RCC 7860 (cell line): ENCODE results near the gene ACSF3.
"Not testable (repeated sequence)": the region's sequence is repeated elsewhere in the genome, so short reads cannot be mapped to it uniquely, and the experiment has no call there.

Experiments
- DNase-seq: peaks from one replicate; pipeline ENCODE4 v3.0.0-alpha.2; 2015; ENCODE audit warnings: low spot score
- FAIRE-seq: peaks from 2 replicates; lab custom pipeline; 2012; peaks lifted over from hg19 to GRCh38; lab: Jason Lieb, UNC

ACSF3 gene

GRCh38 chr16:89156740-89157645 is 63.3 kb downstream of the ACSF3 start:
- no peak for FAIRE-seq
- DNase-seq = no peak

GRCh38 chr16:89157778-89158177 is 64.1 kb downstream of the ACSF3 start:
- FAIRE-seq (no peak), DNase-seq (no peak)

GRCh38 chr16:89159066-89159849 is 65.6 kb downstream of the ACSF3 start:
- DNase-seq (no peak), FAIRE-seq (no peak)

- FAIRE-seq (no peak), DNase-seq (no peak)
These were observed 66.2 kb downstream of the ACSF3 start for GRCh38 chr16:89159850-89160354.

- DNase-seq (no peak), FAIRE-seq (no peak)
These were observed 67.5 kb downstream of the ACSF3 start for GRCh38 chr16:89160977-89161701.

- FAIRE-seq (no peak), DNase-seq (no peak)
These were observed 68.4 kb downstream of the ACSF3 start for GRCh38 chr16:89161763-89162713.

- FAIRE-seq = no peak
These were observed 69.6 kb downstream of the ACSF3 start for GRCh38 chr16:89163297-89163696.

GRCh38 chr16:89164436-89164835 is 70.8 kb downstream of the ACSF3 start:
- no peak for DNase-seq
- FAIRE-seq = no peak

More at GRCh38 chr16:89163297-89163696, 69.6 kb downstream of the ACSF3 start:
- no peak for DNase-seq

- DNase-seq = no peak
- no peak for FAIRE-seq
These were observed 71.4 kb downstream of the ACSF3 start for GRCh38 chr16:89164847-89165680.

- FAIRE-seq = not testable (repeated sequence)
These were observed 72.0 kb downstream of the ACSF3 start for GRCh38 chr16:89165681-89165979.

GRCh38 chr16:89166696-89167424 is 73.2 kb downstream of the ACSF3 start:
- DNase-seq (no peak), FAIRE-seq (no peak)

More at GRCh38 chr16:89165681-89165979, 72.0 kb downstream of the ACSF3 start:
- DNase-seq = not testable (repeated sequence)

- DNase-seq (peak; percentile 70), FAIRE-seq (no peak)
These were observed 73.8 kb downstream of the ACSF3 start for GRCh38 chr16:89167425-89167941.

- DNase-seq (no peak), FAIRE-seq (no peak)
These were observed 74.9 kb downstream of the ACSF3 start for GRCh38 chr16:89168381-89169189.

GRCh38 chr16:89169778-89170177 is 76.1 kb downstream of the ACSF3 start:
- FAIRE-seq (no peak), DNase-seq (no peak)

- FAIRE-seq (no peak), DNase-seq (no peak)
These were observed 76.9 kb downstream of the ACSF3 start for GRCh38 chr16:89170346-89171215.
